HL-60/S4 treated with retinoic acid at 250 ng/mL for 4 days and 3 days (cell line): ENCODE data around the gene DTD1.
"Not testable (repeated sequence)": the region's sequence is repeated elsewhere in the genome, so short reads cannot be mapped to it uniquely, and the experiment has no call there.

Source experiments
- in situ Hi-C: fragments of 300-500 bp; cut with MboI; formaldehyde crosslinking; loops from 2 replicates; pipeline ENCODE4 v1.7.0; 2022; ENCODE audit warnings: low sequenced_read_pairs

Gene DTD1

DNA sequence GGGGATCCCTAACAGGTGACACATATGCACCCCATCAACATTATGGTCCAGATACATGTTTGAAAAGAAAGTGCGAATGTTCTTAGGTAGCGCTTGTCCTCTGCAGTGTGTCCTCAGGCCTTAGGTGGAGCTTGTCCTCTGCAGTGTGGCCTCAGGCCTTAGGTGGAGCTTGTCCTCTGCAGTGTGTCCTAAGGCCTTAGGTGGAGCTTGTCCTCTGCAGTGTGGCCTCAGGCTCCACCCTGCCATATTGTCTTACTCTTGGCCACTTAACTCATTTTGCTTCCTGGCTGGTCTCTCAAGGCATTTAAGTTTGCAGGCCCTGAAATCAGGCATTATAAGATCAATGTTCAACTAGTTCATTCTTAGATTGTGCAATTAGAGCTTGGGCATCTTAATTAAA lies 151.0 kb downstream of the DTD1 start:
- in situ Hi-C loops, result no loop called here

DNA sequence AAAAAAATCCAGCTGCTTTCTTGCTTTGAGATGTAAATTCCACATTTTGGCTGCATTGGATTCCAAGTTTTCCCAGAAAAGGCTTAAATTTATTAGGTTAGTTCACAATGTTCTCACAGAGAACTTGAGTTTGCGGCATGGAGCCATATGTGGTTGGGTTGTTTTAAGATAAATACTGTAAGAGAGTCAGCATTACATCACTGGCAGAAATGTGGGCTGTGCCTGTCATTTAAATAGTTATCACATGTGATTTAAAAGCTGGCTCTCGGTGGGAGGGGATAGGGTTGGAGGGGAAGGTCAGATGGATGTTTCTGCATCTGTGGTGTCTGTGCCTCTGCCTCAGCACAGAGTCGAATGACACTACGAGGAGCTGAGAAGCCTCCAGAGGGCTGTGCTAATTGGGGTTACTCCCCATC lies 151.9 kb downstream of the DTD1 start:
- in situ Hi-C loops, result no loop called here

- in situ Hi-C loops, result no loop called here
Observed at GRCh38 chr20:18740726-18741125, 152.9 kb downstream of the DTD1 start.

GRCh38 chr20:18742841-18743240 lies 155.0 kb downstream of the DTD1 start:
- in situ Hi-C loops, result no loop called here

DNA sequence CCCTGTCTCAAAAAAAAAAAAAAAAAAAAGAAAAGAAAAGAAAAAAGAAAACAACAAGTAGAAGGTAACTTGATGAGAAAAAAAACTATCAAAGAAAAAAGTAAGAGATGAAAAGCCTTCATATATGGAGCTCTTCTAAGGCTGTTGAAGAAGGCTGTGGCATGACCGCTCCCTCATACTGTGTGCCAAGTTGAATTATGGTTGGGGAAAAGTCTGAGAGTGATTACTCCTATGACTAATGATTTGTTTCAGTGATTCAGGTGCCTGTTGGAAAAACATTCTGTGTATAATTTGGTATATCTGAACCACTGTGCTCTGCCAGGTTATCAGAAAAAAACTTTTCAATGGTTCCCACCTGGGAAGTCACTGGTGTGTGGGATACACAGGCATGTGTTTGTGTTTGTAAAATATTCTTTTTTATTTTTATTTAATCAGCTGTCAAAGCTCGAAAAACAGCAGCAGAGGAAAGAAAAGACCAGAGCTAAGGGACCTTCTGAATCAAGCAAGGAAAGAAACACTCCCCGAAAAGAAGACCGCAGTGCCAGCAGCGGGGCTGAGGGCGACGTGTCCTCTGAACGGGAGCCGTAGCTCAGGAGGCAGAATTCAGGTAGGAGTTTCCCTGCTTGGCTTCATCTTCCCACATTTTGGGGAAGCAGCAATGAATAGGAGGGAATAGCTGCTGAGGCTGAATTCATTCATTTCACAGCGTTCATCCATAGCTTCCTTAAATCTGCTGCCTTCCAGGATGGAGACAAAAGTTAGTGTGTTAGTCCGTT lies 156.0 kb downstream of the DTD1 start:
- in situ Hi-C loops, result no loop called here

DNA sequence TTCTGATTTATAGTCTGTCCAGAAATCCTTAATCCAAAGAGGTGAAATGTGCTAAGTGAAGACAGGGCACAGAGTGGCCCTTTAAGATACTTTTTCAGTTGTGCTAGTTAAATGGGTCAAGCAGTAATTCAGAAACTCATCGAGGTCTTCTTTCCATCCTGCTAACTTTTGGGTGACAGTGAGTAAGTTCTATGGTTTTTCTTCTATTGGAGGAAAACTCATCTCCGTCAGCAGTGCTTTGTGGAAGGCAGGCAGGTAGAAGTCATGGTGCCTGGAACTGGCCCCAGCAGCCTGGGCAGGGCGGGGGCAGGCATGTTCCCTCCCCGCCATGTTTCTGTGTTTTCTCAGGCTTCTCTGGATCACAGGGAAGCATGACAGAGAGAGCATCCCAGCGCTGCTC lies 159.2 kb downstream of the DTD1 start:
- in situ Hi-C loops, result no loop called here

- in situ Hi-C loops, result no loop called here
Observed at GRCh38 chr20:18748987-18749386, 161.1 kb downstream of the DTD1 start.

DNA sequence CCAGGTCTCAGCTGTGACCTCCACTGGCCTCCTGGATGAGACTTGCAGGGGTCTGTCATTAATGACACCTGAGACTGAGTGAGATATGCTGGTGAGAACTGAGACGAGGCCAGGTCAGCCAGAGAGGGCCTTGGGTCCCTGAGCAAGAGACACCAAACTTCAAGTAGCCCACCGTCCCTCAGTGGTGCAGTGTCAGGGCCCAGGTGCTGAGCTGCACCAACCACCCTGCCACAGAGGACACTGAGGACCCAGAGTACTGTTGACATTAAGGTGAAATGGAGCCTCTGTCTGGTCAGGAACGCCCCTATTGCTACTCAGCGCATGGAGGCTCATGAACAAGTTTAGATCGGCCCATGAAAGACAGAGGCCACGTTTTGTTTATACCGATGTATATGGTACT lies 161.7 kb downstream of the DTD1 start:
- in situ Hi-C loops, result no loop called here

GRCh38 chr20:18750735-18751134 lies 162.9 kb downstream of the DTD1 start:
- in situ Hi-C loops, result no loop called here

GRCh38 chr20:18754030-18754652 lies 166.3 kb downstream of the DTD1 start:
- in situ Hi-C loops, result no loop called here

- in situ Hi-C loops, result no loop called here
Observed at GRCh38 chr20:18754653-18755045, 166.8 kb downstream of the DTD1 start.

DNA sequence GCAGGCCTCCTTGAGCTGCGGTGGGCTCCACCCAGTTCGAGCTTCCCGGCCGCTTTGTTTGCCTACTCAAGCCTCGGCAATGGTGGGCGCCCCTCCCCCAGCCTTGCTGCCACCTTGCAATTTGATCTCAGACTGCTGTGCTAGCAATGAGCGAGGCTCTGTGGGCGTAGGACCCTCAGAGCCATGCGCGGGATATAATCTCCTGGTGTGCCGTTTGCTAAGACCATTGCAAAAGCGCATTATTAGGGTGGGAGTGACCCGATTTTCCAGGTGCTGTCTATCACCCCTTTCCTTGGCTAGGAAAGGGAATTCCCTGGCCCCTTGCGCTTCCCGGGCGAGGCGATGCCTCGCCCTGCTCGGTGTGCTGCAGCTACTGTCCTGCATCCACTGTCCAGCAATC lies 173.0 kb downstream of the DTD1 start:
- in situ Hi-C loops, result not testable (repeated sequence)

DNA sequence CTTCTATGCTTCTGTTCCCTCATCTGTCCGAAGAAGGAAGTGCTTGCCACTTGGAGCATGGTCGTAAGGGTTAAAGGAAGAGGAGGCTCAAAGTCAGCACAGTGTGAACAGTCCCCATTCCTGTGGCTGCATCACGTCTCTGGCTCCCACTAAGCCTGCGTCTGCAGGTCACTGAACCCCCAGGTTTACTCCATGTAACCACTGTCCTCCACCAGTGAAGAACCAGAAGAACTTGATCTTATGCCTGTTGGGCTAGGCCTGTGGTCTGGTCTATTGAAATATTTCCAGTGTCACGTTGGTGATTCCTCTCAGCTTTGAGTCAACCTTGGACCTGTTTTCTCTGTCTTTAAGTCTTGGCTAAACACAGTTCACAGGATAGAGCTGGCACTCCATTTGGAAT lies 179.8 kb downstream of the DTD1 start:
- in situ Hi-C loops, result no loop called here

DNA sequence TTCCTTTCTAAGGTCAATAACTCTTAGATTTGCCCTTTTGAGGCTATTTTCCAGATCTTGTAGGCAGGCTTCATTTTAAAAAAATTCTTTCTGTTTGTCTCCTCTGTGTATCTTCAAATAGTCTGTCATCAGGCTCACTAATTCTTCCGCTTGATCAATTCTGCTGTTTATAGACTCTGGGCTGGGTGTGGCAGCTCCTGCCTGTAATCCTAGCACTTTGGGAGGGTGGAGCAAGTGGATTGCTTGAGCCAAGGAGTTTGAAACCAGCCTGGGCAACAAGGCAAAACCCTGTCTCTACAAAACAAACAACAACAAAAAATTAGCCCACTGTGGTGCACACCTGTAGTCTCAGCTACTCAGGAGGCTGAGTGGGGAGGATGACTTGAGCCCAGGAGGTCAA lies 185.7 kb downstream of the DTD1 start:
- in situ Hi-C loops, result no loop called here

DNA sequence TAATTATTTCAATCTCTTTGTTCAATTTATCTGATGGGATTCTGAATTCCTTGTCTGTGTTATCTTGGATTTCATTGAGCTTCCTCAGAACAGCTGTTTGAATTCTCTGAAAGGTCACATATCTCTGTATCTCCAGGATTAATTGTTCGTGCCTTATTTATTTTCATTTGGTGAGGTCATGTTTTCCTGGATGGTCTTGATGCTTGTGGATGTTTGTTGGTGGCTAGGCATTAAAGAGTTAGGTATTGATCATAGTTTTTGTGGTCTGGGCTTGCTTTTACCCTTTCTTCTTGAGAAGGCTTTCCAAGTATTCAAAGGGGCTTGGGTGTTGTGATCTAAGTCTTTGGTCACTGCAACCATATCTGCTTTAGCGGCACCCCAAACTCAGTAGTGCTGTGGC lies 186.4 kb downstream of the DTD1 start:
- in situ Hi-C loops, result no loop called here

DNA sequence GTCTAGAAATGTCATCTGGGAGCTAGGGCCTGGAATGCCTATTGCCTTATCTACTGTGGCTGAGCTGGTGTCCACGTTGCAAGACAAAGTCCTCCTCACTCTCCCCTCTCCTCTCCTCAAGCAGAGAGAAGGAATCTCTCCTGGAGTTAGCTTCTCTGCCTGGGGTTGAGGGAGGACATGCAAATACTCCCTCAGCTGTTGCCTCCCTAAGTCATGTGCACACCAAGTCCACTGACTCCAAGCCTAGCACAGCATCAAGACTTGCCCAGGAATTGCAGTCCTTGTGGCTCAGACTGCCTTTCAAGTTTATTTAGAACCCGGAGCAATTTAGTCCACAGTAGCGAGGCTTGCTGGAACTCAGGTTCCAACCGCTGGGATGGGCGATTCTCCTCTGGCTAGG lies 187.8 kb downstream of the DTD1 start:
- in situ Hi-C loops, result no loop called here

GRCh38 chr20:18778690-18779392 lies 191.0 kb downstream of the DTD1 start:
- in situ Hi-C loops, result no loop called here

DNA sequence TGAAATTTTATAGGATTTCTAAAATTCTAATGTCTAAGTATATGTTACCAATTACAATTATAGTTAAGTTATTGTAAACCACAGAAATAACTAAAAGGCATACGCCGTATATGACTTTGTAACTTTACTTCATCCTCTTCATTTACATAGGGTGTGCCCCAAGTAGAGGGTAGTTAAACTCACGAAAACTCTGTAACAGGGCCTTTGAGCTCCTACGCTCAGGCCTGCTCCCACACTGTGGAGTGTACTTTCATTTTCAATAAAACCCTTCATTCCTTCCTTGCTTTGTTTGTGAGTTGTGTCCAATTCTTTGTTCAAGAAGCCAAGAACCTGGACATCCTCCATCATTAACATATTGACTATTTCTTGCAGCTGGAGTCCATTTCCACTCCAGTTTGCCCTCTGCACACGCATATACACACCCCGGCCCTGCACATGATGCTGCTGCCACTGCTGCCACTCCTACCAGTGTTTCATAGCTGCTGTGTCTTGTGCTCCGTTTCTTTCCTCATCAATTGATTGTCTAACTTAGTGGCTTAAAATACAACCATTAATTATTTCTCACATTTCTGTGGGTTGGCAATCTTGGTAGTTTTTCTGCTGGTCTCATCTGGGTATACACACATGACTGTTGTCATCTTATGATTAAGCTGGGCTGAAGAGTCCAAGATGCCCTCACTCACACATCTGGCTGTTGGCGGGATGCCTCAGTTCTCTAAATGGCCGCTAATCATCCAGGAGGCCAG lies 192.7 kb downstream of the DTD1 start:
- in situ Hi-C loops, result no loop called here

DNA sequence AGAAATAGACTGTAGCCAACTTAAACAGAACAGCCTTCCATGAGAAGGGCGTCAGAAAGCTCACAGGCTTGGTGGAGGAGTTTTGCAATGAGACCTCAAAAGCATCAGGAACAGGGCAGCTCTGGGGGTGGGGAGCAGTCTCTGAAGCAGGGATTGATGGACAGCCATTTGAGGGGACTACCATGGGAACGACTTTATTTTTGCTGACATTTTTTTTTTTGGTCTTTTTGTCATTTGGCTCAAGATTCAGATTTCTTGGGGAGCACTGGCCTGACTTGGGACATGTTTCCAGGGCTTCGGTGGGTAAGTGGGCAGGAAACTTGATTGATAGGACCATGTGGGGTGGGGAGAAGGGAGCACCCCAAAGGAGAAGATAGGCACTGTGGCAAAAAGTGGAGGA lies 193.7 kb downstream of the DTD1 start:
- in situ Hi-C loops, result no loop called here

- in situ Hi-C loops, result no loop called here
Observed at GRCh38 chr20:18783385-18783959, 195.6 kb downstream of the DTD1 start.

GRCh38 chr20:18787046-18787445 lies 199.2 kb downstream of the DTD1 start:
- in situ Hi-C loops, result not testable (repeated sequence)
